ENCODE data around the gene COP1. TPM values are rescaled to one million over a fixed set of nuclear protein-coding genes. Genes with fewer than 3 reads are reported as not detected.

COP1 gene
- total and polyA plus RNA-seq, 2 of the 8 experiments (the other 6 are each of a cell fraction or from before 2014, with no cell fraction given) = 26.2 to 44.9 TPM

DNA sequence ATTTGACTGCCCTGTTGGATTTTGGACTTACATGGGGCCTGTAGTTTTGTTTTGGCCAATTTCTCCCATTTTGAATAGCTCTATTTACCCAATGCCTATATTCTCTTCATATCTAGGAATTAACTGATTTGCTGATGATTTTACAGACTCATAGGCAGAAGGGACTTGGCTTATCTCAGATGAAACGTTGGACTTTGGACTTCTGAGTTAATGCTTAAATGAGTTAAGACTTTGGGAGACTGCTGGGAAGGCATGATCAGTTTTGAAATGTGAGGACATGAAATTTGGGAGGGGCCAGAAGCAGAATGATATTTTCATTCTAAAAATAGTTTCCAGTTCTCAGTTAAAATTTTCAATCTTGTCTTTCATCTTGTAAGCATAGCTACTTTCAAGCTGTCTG, 222.3 kb downstream of the COP1 start:
- Histone ChIP-seq H2BK12ac (ENCODE audit: low read depth, low read length) (no peak overlapping the region), H3K4me2 (ENCODE audit: insufficient read depth in 1 of 2, low read depth in 2 of 2, low read length in 2 of 2) (no peak overlapping the region), H2AK5ac (ENCODE audit: low read depth, low read length) (no peak overlapping the region), H3K79me1 (ENCODE audit: low read depth, low read length) (no peaks in the 10 kb centered on the region), H4K91ac (replicated peaks; ENCODE audit: insufficient read length, low read length) (no peak overlapping the region), H4K8ac (ENCODE audit: extremely low read depth, insufficient read depth, low read length) (no peak overlapping the region), H2BK20ac (ENCODE audit: low read length) (no peak overlapping the region), H3K4me1 (replicated peaks in 1 of 4; ENCODE audit: control insufficient read depth in 3 of 4, insufficient read depth in 4 of 4, low read length in 3 of 4) (no peaks in the 10 kb centered on the region), H2BK120ac (replicated peaks; ENCODE audit: low read depth, low read length) (no peak overlapping the region), H4K5ac (ENCODE audit: insufficient read length, low read depth, low read length) (no peak overlapping the region), H3K4me3 (ENCODE audit: extremely low read depth in 1 of 4, insufficient read depth in 2 of 4, low read depth in 3 of 4, low read length in 4 of 4) (no peak overlapping the region), H3K9ac (replicated peaks in 1 of 4; ENCODE audit: extremely low read depth in 1 of 4, low read depth in 3 of 4, low read length in 3 of 4) (no peak overlapping the region), H3K23me2 (ENCODE audit: low read depth, low read length) (no peaks in the 10 kb centered on the region), H3K14ac (ENCODE audit: insufficient read length) (no peak overlapping the region), H3K18ac (ENCODE audit: extremely low read depth, low read length) (no peak overlapping the region), H2BK5ac (ENCODE audit: low read depth, low read length) (no peak overlapping the region), H3K79me2 (ENCODE audit: control insufficient read depth in 1 of 2, insufficient read depth in 2 of 2, low read length in 2 of 2) (no peaks in the 10 kb centered on the region), H3K4ac (replicated peaks; ENCODE audit: insufficient read length, low read depth, low read length) (no peak overlapping the region), H2BK15ac (ENCODE audit: low read length) (no peak overlapping the region), H4K20me1 (replicated peaks in 1 of 2; ENCODE audit: control insufficient read depth in 1 of 2, insufficient read depth in 2 of 2, low read length in 2 of 2) (no peaks in the 10 kb centered on the region), H3K27me3 (replicated peaks in 1 of 4; ENCODE audit: control insufficient read depth in 3 of 4, extremely low read depth in 1 of 4, insufficient read depth in 3 of 4, low read length in 3 of 4) (no peaks in the 10 kb centered on the region), H2AFZ (ENCODE audit: low read length) (no peak overlapping the region), H3K36me3 (ENCODE audit: control insufficient read depth in 2 of 4, insufficient read depth in 4 of 4, low read length in 3 of 4) (peaks cover 2 to 29% (median 16%) of the 10 kb centered on the region in 4 experiments; a peak in 5 of 8 replicates), H3K9me3 (ENCODE audit: insufficient read depth in 2 of 2, low read depth in 1 of 2, low read length in 1 of 2) (peaks cover 8 to 14% of the 10 kb centered on the region in 2 experiments; a peak in 2 of 4 replicates), H3K27ac (ENCODE audit: low read depth, low read length) (no peak overlapping the region), H3K56ac (replicated peaks; ENCODE audit: insufficient read length, low read depth, low read length) (no peak overlapping the region), H3K23ac (ENCODE audit: insufficient read length) (no peak overlapping the region)
- POLR2A ChIA-PET (ENCODE audit: partially characterized antibody) = no interaction called here
- FAIRE-seq (no peak), DNase-seq (ENCODE audit: low read depth in 1 of 2, low spot score in 2 of 2) (no peak)
- WGBS, 2 experiments (ENCODE audit: extremely low coverage in 1 of 2, insufficient coverage in 1 of 2, insufficient read length in 1 of 2, insufficient replicate concordance in 2 of 2, low coverage in 1 of 2, low lambda C conversion rate in 2 of 2, missing lambda C conversion rate in 1 of 2) = 78% methylated on average over 1 of the region's 1 CpG; no CpG with 5 or more reads in 1 of the 2 experiments
- no peak for TF ChIP-seq POLR2AphosphoS5 (IDR thresholded peaks at IDR 0.05; ENCODE audit: low read depth, low read length)
- no peak for TF ChIP-seq CBX8 (IDR thresholded peaks at IDR 0.05; ENCODE audit: borderline replicate concordance, low read depth, low read length)
- no peak for TF ChIP-seq POU5F1 (IDR thresholded peaks at IDR 0.05; ENCODE audit: low read depth, low read length)
- CTCF ChIA-PET (ENCODE audit: partially characterized antibody) = no interaction called here
